ENCODE data around the gene ZNF217.
A peak's percentile ranks its signal among the peaks of the same experiment; 100 is the strongest.
"Not testable (repeated sequence)": the region's sequence is repeated elsewhere in the genome, so short reads cannot be mapped to it uniquely, and the experiment has no call there.

Gene ZNF217

GRCh38 chr20:53598140-53599043 is 4.8 kb upstream of the ZNF217 start:
- no peak for DNase-seq (ENCODE audit: low read depth, low spot score)

- no peak for DNase-seq (ENCODE audit: low read depth, low spot score)
These were observed 4.0 kb upstream of the ZNF217 start for GRCh38 chr20:53597521-53598120.

GRCh38 chr20:53597030-53597482 is 3.4 kb upstream of the ZNF217 start:
- DNase-seq (ENCODE audit: low read depth, low spot score) = no peak

- DNase-seq (ENCODE audit: low read depth, low spot score) = not testable (repeated sequence)
These were observed 2.8 kb upstream of the ZNF217 start for GRCh38 chr20:53596189-53597001.

GRCh38 chr20:53595742-53596141 is 2.1 kb upstream of the ZNF217 start:
- not testable (repeated sequence) for DNase-seq (ENCODE audit: low read depth, low spot score)

DNA sequence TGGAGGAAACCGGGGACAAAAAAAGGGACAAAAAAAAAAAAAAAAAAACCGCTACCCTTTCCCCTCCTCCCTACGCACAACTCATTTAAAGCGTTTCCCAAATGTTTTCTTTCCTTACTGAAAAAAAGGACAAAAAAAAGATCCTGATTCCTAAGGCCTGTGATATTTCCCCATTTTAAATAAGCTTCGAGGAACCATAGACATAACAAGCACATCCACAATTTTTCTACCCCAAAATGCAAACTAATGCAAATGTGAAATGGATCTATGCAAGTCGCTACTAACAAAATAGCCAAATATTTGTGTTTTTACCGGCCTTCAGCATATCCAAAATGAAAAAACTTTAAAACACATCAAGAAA is 1.4 kb upstream of the ZNF217 start:
- no peak for DNase-seq (ENCODE audit: low read depth, low spot score)

DNA sequence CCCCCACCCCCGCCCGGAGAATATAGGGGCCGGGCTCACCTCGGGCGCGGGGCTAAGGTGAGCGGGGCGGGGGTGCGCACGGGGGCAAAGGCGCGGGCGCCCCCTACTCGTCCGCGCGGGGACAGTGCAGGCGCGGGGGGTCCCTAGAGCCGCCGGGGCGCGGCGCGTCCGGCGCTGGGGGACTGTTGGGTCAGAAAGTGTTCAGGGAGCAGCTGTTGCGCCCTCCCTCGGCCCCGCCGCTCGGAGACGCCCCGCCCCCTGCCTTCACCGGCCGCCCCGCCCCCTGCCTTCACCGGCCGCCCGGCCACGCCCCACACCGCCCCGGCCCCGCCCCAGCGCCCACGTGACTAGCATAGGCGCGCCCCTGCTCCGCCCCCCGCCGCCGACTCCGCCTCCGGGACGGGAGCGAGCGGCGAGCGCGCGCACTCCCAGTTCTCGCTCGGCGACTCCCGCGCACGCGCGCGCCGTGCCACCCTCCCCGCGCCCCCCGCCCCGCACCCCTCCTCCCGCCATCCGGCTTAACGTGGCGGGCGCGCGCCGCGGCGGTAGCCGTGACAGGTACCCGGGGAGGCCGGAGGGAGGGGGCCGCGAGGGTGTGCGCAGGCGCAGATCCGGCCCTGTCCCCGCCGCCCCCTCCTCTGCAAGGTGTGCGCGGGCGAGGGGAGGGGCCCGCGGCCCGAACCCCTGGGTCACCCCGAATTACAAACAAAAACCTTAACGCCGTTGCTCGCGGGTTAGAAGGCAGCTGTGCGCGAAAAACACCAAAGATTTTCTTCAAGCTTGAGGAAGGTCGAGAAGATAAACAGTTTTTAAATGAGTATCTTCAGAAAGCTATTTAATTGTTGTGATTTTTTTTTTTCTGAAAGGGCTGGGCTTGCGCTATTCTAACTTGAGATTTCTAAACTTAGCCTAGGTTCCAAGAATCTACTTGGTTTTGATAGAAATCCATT is 704 bp upstream of the ZNF217 start:
- DNase-seq (ENCODE audit: low read depth, low spot score) = peak; percentile 74

- no peak for DNase-seq (ENCODE audit: low read depth, low spot score)
These were observed 610 bp downstream of the ZNF217 start for GRCh38 chr20:53592992-53593465.

DNA sequence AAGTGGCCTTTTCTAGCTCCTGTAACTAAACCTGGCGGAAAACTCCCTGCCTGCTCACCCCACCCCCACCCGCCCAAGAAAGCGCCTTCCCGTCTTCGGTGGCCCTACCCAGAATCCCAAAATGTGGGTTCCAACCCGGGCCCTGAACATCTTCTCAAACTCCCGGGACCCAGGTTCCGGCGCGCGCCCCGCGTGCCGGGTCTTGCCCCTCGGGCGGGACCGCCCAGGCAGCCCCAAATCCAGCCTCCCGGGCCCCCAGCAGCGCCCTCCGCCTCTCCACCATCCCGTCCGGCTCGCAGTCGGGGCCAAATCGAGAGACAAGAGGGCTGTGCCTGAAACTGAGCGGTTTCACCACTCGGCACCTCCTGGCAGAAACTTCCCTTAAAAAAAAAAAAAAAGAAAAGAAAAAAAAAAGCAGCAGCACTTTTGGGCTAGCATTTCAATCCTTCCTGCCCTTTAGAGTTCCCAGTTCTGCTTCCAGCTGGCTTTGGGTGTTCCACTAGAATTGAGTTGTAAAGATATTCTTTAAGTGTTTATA is 1.1 kb downstream of the ZNF217 start:
- DNase-seq (ENCODE audit: low read depth, low spot score) = not testable (repeated sequence)

DNA sequence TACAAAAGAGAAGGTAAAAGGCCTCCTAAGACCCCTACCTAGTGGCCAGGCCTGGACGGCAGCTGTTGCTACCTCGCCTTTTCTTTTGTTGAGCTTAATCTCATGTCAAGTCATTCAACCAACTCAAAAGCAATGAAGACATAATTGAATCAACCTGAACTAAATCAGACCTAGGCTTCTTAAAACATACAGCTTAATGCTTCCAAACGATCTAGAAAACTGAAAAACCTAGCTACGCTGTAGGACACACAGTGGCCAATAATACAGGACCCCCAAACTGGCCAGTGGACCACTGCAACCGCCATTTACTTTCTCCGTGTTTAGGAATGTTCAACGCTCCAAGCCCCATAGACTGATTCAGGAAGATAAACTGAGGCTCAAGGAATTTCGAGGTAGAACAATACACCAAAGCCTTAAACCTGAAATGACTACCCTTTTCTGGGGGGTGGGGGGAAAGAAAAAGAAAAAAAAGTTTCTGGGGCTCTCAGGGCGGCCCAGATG is 1.6 kb downstream of the ZNF217 start:
- not testable (repeated sequence) for DNase-seq (ENCODE audit: low read depth, low spot score)

DNA sequence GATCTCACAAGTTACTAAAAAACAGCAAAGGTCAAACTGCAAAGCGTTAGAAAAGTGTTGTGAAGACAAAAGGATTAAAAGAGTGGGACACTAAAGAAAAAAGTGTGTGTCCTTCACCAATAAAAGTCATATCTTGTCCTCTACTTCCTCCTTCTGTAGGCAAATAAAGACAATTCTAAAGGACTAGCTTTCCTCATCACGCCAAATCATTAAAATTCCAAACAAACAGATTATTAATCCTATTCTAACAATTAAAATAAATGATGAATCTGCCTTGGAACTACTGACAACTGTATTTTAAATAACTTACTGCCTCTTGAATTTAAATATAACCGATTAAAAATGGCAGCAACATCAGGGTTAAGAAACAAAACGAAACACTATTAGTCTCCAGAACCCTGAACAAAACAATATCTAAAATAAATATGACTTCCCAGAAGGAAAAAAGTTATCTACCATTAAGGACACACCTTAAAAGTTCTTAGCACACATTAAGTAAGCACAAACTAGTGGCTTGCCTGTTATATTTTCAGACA is 2.4 kb downstream of the ZNF217 start:
- DNase-seq (ENCODE audit: low read depth, low spot score) = not testable (repeated sequence)

- DNase-seq (ENCODE audit: low read depth, low spot score) = not testable (repeated sequence)
These were observed 3.0 kb downstream of the ZNF217 start for GRCh38 chr20:53590608-53591007.

DNA sequence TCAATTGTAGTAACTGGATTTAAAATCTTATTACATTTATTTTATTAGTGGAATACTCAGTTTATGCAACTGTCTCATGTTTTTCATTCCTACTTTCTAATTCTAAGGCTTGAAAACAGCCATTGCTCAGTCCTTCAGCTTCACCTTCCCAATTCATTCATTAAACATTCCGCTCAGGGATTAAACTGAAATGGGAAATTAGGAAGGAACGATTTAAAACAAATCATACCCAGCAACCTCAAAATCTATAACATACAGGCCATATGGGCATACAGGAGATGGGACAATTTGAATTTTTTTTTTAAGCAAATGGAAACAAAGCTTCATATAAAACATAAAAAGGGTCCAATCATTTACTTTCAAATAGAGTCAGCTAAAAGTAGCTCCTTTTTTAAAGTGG is 3.5 kb downstream of the ZNF217 start:
- not testable (repeated sequence) for DNase-seq (ENCODE audit: low read depth, low spot score)

GRCh38 chr20:53589321-53590065 is 4.1 kb downstream of the ZNF217 start:
- DNase-seq (ENCODE audit: low read depth, low spot score) = not testable (repeated sequence)

- DNase-seq (ENCODE audit: low read depth, low spot score) = not testable (repeated sequence)
These were observed 6.4 kb downstream of the ZNF217 start for GRCh38 chr20:53587157-53587703.

DNA sequence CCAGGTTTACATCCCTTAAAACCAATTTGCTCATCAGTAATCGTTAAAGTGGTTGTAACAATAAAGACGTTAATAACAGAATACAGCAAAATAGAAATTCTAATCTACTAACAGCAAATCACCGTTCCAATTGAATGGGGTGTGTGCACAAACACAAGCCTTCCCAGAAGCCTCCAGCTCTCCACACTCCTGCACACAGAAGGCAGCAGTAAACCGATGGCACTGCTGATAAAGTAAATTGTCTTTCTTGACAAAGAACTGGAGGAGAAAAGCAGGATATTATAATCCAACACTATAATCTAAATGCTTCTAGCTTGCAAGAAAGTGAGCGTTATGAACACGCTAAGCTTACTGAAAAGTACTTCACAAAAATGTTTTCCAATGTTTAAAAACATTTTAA is 7.0 kb downstream of the ZNF217 start:
- DNase-seq (ENCODE audit: low read depth, low spot score) = no peak

DNA sequence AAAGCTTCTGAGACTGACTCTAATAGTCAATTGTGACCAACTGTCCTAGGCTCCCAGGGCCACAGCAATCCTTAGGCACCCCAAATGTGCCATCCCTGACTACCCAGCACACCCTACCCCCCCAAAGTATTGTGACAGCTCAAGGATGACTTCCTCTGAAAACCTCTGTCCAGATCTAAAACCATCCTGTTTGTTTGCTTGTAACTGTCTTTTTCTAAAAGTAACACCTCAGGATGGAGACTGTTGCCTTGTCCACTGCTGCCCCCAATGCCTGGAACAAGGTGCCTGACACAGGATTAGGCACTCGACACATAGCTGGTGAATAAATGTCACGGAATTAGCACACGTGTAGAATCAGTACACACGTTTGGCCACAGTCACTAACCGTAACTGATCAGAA is 7.7 kb downstream of the ZNF217 start:
- not testable (repeated sequence) for DNase-seq (ENCODE audit: low read depth, low spot score)

DNA sequence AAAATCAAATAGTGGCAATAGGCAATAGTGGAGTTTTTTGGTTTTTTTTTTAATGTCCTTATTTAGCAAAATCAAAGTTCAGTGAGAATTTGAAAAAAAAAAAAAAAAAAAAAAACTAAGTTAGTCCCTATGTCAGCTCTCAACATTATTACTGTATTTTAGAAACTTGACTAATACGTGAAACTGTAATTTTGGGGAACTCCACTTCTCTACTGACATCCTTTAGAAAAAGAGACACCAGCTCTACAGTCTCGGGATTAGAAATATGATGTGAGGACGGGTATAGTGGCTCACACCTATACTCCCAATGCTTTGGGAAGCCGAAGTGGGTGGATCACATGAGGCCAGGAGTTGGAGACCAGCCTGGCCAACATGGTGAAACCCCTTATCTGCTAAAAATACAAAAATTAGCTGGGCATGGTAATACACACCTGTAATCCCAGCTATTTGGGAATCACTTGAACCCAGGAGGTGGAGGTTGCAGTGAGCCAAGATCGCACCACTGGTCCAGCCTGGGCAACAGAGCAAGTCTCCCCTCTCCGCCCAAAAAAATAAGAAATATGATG is 8.6 kb downstream of the ZNF217 start:
- DNase-seq (ENCODE audit: low read depth, low spot score) = not testable (repeated sequence)

GRCh38 chr20:53584550-53584913 is 9.1 kb downstream of the ZNF217 start:
- DNase-seq (ENCODE audit: low read depth, low spot score) = not testable (repeated sequence)

Data from smooth muscle cell of the brain vasculature (primary cell).